K562 (cell line): ENCODE measurements around the gene SYT7. TPM values are rescaled to one million over a fixed set of nuclear protein-coding genes. Genes with fewer than 3 reads are reported as not detected.

ENCODE experiments used
- CUX1 ChIP-seq: fragments of 200-800 bp; sonication (Bioruptor generic); IDR thresholded peaks from 2 replicates; pipeline ENCODE4 v1.6.1; 2016; ENCODE audit warnings: missing genetic modification characterization, missing compliant biosample characterization
- HCFC1 ChIP-seq: IDR thresholded peaks from 2 replicates; pipeline ENCODE4 v1.6.1; 2012; ENCODE audit warnings: low read depth, low read length, improper control_type of control experiment
- NUFIP1 ChIP-seq: fragments of 450-650 bp; IDR thresholded peaks from 2 replicates; pipeline ENCODE4 v1.6.1; 2018; ENCODE audit not compliant: partially characterized antibody
- RHOXF2B ChIP-seq: fragments of 250-450 bp; sonication (Bioruptor Pico); conservative IDR thresholded peaks from 2 replicates; pipeline ENCODE4 v1.5.1; 2021
- SETDB1 ChIP-seq: IDR thresholded peaks from one replicate; pipeline ENCODE4 v1.6.1; 2012; ENCODE audit warnings: low read length, control low read depth, inconsistent platforms
- TCF3 ChIP-seq: sonication (generic); formaldehyde crosslinking; IDR thresholded peaks from 2 replicates; pipeline ENCODE4 v1.4.0; 2020; ENCODE audit warnings: mild to moderate bottlenecking, missing genetic modification reagents
- polyA plus RNA-seq, 8 experiments: library from polyadenylated mRNA; depleted of rRNA in 4 of 8; stranded (reverse) in 5 of 8; unstranded in 3 of 8; fragments of >200 nt; fragmentation: Nextera tagmentation in 2 of 8; fragmentation: Illumina TruSeq in 1 of 8; extraction: Ambion mirVana in 2 of 8; extraction: Trizol in 1 of 8; gene quantifications; 2 replicates each; pipeline versions ENCODE4 v1.2.1 to v1.2.3, GENCODE V29; 2011 to 2014; ENCODE audit warnings: inconsistent platforms in 1 of 8, missing spikeins in 1 of 8
- total RNA-seq, 7 experiments: library from RNA; depleted of rRNA in 6 of 7; stranded (reverse); fragments of >200 nt in 6 of 7; fragmentation: Illumina TruSeq in 2 of 7; extraction: Trizol in 2 of 7; gene quantifications; 2 replicates each; pipeline versions ENCODE4 v1.2.1 to v1.2.3, GENCODE V29; 2011 to 2021; ENCODE audit warnings: low replicate concordance in 1 of 7
- TF ChIP-seq, protein P1 (sequence below), 2 experiments: fragments of 450-650 bp in 1 of 2; IDR thresholded peaks; 2 replicates each; pipeline ENCODE4 v1.6.1; 2011 to 2017; ENCODE audit warnings: low read depth in 2 of 2, antibody characterized with exemption in 1 of 2, borderline replicate concordance in 1 of 2, low read length in 1 of 2, mild to moderate bottlenecking in 1 of 2, mixed read lengths in 1 of 2; ENCODE audit not compliant: control insufficient read depth in 1 of 2

Gene SYT7
- total and polyA plus RNA-seq, 9 of the 15 experiments (the other 6 are each of a cell fraction or from before 2014, with no cell fraction given) = 0.01 to 0.51 (median 0.16) TPM; not detected in 1

DNA sequence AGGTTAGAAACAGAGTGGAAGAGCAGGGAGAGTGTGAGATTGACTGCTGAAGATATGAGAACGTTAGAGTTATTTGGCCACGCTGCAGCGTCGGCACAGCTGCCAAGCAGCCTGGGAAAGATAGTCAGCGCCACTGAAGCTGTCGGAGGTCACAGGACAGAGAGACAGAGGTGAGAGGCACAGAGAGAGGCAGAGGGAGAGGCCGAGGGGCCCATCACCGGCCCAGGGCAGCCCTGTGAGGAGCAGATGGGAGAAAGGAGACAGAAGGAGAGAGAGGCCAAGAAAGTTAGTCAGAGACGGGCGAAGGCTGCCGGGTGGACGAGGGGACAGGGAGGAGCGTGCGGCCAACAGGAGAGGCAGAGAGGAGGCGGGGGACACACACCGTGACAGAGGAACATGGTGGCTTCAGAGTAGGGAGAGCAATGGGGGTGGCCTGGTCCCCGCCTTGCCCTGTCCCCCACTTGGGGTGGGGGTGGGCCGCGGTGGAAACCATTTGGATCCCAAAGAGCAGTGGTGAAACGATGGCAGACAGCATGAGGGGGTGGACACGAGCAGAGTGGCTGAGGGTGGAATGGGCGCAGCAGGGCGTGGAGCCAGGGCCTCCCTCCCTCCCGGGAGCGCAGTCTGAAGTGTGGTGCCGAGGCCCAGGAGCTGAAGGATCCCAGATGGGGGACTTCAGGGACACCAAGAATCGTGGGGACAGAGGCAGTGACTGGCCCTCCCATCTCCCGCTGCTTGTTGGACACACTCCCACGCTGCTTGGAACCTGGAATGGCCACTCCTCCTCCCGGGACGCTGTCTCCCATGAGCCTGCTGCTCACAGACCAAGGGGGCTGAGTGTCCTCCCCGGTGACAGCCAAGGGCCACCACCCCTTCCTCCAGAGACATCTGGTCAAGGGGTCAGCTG is 45.7 kb downstream of the SYT7 start (continued):
- no peak for TF ChIP-seq CUX1
- no peak for TF ChIP-seq HCFC1
- TF ChIP-seq, protein P1, sequence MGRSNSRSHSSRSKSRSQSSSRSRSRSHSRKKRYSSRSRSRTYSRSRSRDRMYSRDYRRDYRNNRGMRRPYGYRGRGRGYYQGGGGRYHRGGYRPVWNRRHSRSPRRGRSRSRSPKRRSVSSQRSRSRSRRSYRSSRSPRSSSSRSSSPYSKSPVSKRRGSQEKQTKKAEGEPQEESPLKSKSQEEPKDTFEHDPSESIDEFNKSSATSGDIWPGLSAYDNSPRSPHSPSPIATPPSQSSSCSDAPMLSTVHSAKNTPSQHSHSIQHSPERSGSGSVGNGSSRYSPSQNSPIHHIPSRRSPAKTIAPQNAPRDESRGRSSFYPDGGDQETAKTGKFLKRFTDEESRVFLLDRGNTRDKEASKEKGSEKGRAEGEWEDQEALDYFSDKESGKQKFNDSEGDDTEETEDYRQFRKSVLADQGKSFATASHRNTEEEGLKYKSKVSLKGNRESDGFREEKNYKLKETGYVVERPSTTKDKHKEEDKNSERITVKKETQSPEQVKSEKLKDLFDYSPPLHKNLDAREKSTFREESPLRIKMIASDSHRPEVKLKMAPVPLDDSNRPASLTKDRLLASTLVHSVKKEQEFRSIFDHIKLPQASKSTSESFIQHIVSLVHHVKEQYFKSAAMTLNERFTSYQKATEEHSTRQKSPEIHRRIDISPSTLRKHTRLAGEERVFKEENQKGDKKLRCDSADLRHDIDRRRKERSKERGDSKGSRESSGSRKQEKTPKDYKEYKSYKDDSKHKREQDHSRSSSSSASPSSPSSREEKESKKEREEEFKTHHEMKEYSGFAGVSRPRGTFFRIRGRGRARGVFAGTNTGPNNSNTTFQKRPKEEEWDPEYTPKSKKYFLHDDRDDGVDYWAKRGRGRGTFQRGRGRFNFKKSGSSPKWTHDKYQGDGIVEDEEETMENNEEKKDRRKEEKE (IDR thresholded peaks at IDR 0.05; ENCODE audit: borderline replicate concordance in 1 of 2, control insufficient read depth in 1 of 2, low read depth in 2 of 2, low read length in 1 of 2) = no peak
- no peak for TF ChIP-seq NUFIP1
- no peak for TF ChIP-seq RHOXF2B (CRISPR knock-in tag)
- no peak for TF ChIP-seq SETDB1
- TF ChIP-seq TCF3 = no peak
